ENCODE measurements around the gene SRGAP1. TPM values are rescaled to one million over a fixed set of nuclear protein-coding genes. Genes with fewer than 3 reads are reported as not detected.
A peak's percentile ranks its signal among the peaks of the same experiment; 100 is the strongest.

The SRGAP1 gene
- total and polyA plus RNA-seq, 9 of the 15 experiments (the other 6 are each of a cell fraction or from before 2014, with no cell fraction given): 0.01 to 0.13 (median 0.04) TPM; not detected in 3

GRCh38 chr12:63809566-63809965 is 34.9 kb upstream of the SRGAP1 start:
- Histone ChIP-seq H3K4me3 (no peak overlapping the region), H3K9me3 (replicated peaks; ENCODE audit: control insufficient read depth, insufficient read depth, low read depth, low read length) (no peaks in the 10 kb centered on the region), H2AFZ (ENCODE audit: low read depth, low read length) (no peak overlapping the region), H3K9ac (ENCODE audit: insufficient read depth in 1 of 2, low read depth in 2 of 2, low read length in 2 of 2) (no peak overlapping the region), H3K27me3 (ENCODE audit: control insufficient read depth in 2 of 2, insufficient read depth in 2 of 2, low read length in 2 of 2) (peaks cover 0 to 6% of the 10 kb centered on the region in 2 experiments; a peak in 2 of 5 replicates), H3K4me1 (replicated peaks in 1 of 2; ENCODE audit: control insufficient read depth in 2 of 2, insufficient read depth in 2 of 2, low read length in 2 of 2) (no peaks in the 10 kb centered on the region), H3K79me2 (ENCODE audit: control insufficient read depth, insufficient read depth, low read length) (no peaks in the 10 kb centered on the region), H4K20me1 (replicated peaks; ENCODE audit: control insufficient read depth, insufficient read depth, low read length) (no peaks in the 10 kb centered on the region), H3K27ac (ENCODE audit: extremely low read depth, low read depth, low read length) (no peak overlapping the region), H3K4me2 (ENCODE audit: insufficient read depth, low read length) (no peak overlapping the region), H3K36me3 (ENCODE audit: control insufficient read depth, insufficient read depth, low read length) (peaks cover 29% of the 10 kb centered on the region; the same call in 2 of the 3 replicates), H3K9me1 (ENCODE audit: control insufficient read depth, insufficient read depth, low read length) (no peaks in the 10 kb centered on the region)
- ChIA-PET POLR2A (interaction anchor here (1.0 kb wide), 1 partner anchor 9 kb away, joined by 3 read pairs; no protein-coding TSS in a partner anchor), CTCF (ENCODE audit: low intra/inter-chr PET ratio) (no interaction called here)
- in situ Hi-C loops (cut with MboI) (loop anchor here (25.0 kb wide), 1 partner anchor 397 kb away; no protein-coding TSS in a partner anchor), intact Hi-C loops (cut with micrococcal nuclease) (no loop called here)
- 56% methylated on average over 4 of the region's 4 CpGs for WGBS (ENCODE audit: insufficient coverage, low coverage, missing lambda C conversion rate)
- FAIRE-seq (no peak), DNase-seq (ENCODE audit: extremely low read depth in 1 of 4, low spot score in 3 of 4) (no peak), ATAC-seq (no peak)
- BruUV-seq (replicated peaks): no TSS peak
- TF ChIP-seq NONO (IDR thresholded peaks at IDR 0.05; ENCODE audit: low read depth in 2 of 2, low read length in 1 of 2) (no peak), KLF10 (CRISPR knock-in tag; IDR thresholded peaks at IDR 0.05) (no peak), DMBX1 (CRISPR knock-in tag; IDR thresholded peaks at IDR 0.05; ENCODE audit: borderline replicate concordance) (no peak), TAF7 (tag; IDR thresholded peaks at IDR 0.05) (no peak), ZFPM2 (CRISPR knock-in tag; IDR thresholded peaks at IDR 0.05) (no peak), ZNF212 (CRISPR knock-in tag; IDR thresholded peaks at IDR 0.05) (no peak), ZNF41 (CRISPR knock-in tag; conservative IDR thresholded peaks at IDR 0.05) (peak; percentile 46; the same call in 1 of the 2 replicates), NR2C1 (IDR thresholded peaks at IDR 0.05) (no peak), NR2C1 (tag; IDR thresholded peaks at IDR 0.05) (no peak)
- TF ChIP-seq, protein P1, sequence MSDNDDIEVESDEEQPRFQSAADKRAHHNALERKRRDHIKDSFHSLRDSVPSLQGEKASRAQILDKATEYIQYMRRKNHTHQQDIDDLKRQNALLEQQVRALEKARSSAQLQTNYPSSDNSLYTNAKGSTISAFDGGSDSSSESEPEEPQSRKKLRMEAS (CRISPR knock-in tag; IDR thresholded peaks at IDR 0.05): no peak

Data from K562 (cell line).